Fibroblast of lung (primary cell): ENCODE data around the gene XYLT1.

Experiments used
- CTCF ChIP-seq, 2 donors: IDR thresholded peaks in 1 of 2; conservative IDR thresholded peaks in 1 of 2; 1 replicate in 1 of 2; 2 replicates in 1 of 2; pipeline ENCODE4 v1.5.1; 2011 to 2012; ENCODE audit warnings: low read length in 2 of 2, control low read depth in 1 of 2, inconsistent platforms in 1 of 2, low read depth in 1 of 2, mild to moderate bottlenecking in 1 of 2
- EZH2 ChIP-seq: IDR thresholded peaks from 2 replicates; pipeline ENCODE4 v1.5.1; 2012; ENCODE audit warnings: low read length, control low read depth, mild to moderate bottlenecking; ENCODE audit errors: missing control alignments

DNA sequence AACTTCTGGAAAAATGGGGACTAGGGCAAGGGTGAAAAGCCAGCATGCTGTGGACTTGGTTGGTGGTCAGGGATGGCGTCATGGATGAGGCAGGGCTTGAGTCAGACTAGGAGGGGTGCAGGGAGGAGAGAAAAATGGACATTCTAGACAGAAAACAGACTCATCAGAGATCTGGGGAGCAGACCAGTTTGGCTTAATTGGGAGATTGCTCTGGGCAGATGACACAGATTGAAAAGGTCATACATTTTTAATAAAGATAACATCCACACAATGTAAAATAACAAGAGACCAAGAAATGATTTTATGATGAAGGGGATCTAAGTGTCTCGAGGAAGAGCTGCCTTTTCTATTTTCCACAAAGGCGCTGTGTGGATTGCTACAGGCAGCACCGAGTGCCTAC is 326.3 kb downstream of the XYLT1 start:
- no peak for TF ChIP-seq CTCF (conservative IDR thresholded peaks at IDR 0.05 in 1 of 2, IDR thresholded peaks at IDR 0.05 in 1 of 2; ENCODE audit: low read depth in 1 of 2, low read length in 2 of 2)
- TF ChIP-seq EZH2 = no peak
